PFSK-1 (cell line): ENCODE results near the gene BCR.

ENCODE experiments used
- FOXP2 ChIP-seq: optimal IDR thresholded peaks from 2 replicates; pipeline ENCODE3; 2011; ENCODE audit warnings: borderline replicate concordance, control low read depth, inconsistent platforms; ENCODE audit not compliant: insufficient read depth; ENCODE audit errors: extremely low read length, extremely low read depth
- POLR2AphosphoS5 ChIP-seq: IDR thresholded peaks from 2 replicates; pipeline ENCODE4 v1.6.1; 2012; ENCODE audit warnings: low read depth, mild to moderate bottlenecking, control low read depth, low read length, moderate library complexity
- REST ChIP-seq, 2 experiments: IDR thresholded peaks; 2 replicates each; pipeline versions ENCODE4 v1.6.1 to v1.8.0; 2011 to 2012; ENCODE audit warnings: low read depth in 2 of 2, low read length in 2 of 2, control low read depth in 1 of 2, inconsistent platforms in 1 of 2, mild to moderate bottlenecking in 1 of 2, moderate library complexity in 1 of 2; ENCODE audit not compliant: insufficient read depth in 1 of 2
- SIN3A ChIP-seq: IDR thresholded peaks from 2 replicates; pipeline ENCODE4 v1.6.1; 2012; ENCODE audit warnings: mild to moderate bottlenecking, low read length, moderate library complexity, borderline replicate concordance; ENCODE audit not compliant: insufficient read depth
- TAF1 ChIP-seq: IDR thresholded peaks from 2 replicates; pipeline ENCODE4 v1.6.1; 2012; ENCODE audit warnings: low read length, control low read depth, borderline replicate concordance; ENCODE audit not compliant: insufficient read depth

BCR gene

GRCh38 chr22:23365524-23365923 lies 185.2 kb downstream of the BCR start:
- TF ChIP-seq REST (IDR thresholded peaks at IDR 0.05; ENCODE audit: insufficient read depth in 1 of 2, low read depth in 2 of 2, low read length in 2 of 2) (no peak), SIN3A (no peak), FOXP2 (no peak), TAF1 (no peak), POLR2AphosphoS5 (no peak)

- TF ChIP-seq FOXP2 (no peak), TAF1 (no peak), REST (IDR thresholded peaks at IDR 0.05; ENCODE audit: insufficient read depth in 1 of 2, low read depth in 2 of 2, low read length in 2 of 2) (no peak), SIN3A (no peak), POLR2AphosphoS5 (no peak)
These were observed 185.7 kb downstream of the BCR start for GRCh38 chr22:23365961-23366360.
